Mesenchymal stem cell (in vitro differentiated cells and primary cell): Measurements from ENCODE around the gene GUCA2A.

Source experiments
- DNase-seq: peaks from one replicate; pipeline ENCODE4 v3.0.0-alpha.2; 2013
- H2AFZ ChIP-seq: one replicate; pipeline ENCODE4 v1.6.1; 2013; ENCODE audit warnings: low read depth, mild to moderate bottlenecking, control low read depth, inconsistent platforms, low read length, moderate library complexity
- H2AK5ac ChIP-seq: 2 replicates; pipeline ENCODE4 v1.6.1; 2013; ENCODE audit warnings: low read length, moderate library complexity, mild to moderate bottlenecking, inconsistent platforms; ENCODE audit not compliant: severe bottlenecking
- H2BK120ac ChIP-seq: one replicate; pipeline ENCODE4 v1.6.1; 2013; ENCODE audit warnings: low read depth, mild to moderate bottlenecking, inconsistent platforms, low read length, moderate library complexity
- H2BK12ac ChIP-seq, 2 experiments: one replicate each; pipeline ENCODE4 v1.6.1; 2013; ENCODE audit warnings: inconsistent platforms in 2 of 2, low read length in 2 of 2, mild to moderate bottlenecking in 2 of 2, moderate library complexity in 2 of 2, control low read depth in 1 of 2
- H2BK15ac ChIP-seq: one replicate; pipeline ENCODE4 v1.6.1; 2013; ENCODE audit warnings: mild to moderate bottlenecking, low read depth, inconsistent platforms; ENCODE audit not compliant: poor library complexity, severe bottlenecking
- H2BK5ac ChIP-seq: 2 replicates; pipeline ENCODE4 v1.6.1; 2013; ENCODE audit warnings: low read depth, mild to moderate bottlenecking, low read length, control low read depth, inconsistent platforms; ENCODE audit not compliant: poor library complexity, severe bottlenecking
- H3K14ac ChIP-seq, 2 experiments: one replicate each; pipeline ENCODE4 v1.6.1; 2013; ENCODE audit warnings: inconsistent platforms in 2 of 2, low read length in 2 of 2, control low read depth in 1 of 2, mild to moderate bottlenecking in 1 of 2, moderate library complexity in 1 of 2
- H3K18ac ChIP-seq, 2 experiments: one replicate each; pipeline ENCODE4 v1.6.1; 2013; ENCODE audit warnings: inconsistent platforms in 2 of 2, low read length in 2 of 2, control low read depth in 1 of 2, low read depth in 1 of 2, mild to moderate bottlenecking in 1 of 2
- H3K23ac ChIP-seq, 2 experiments: one replicate each; pipeline ENCODE4 v1.6.1; 2013; ENCODE audit warnings: inconsistent platforms in 2 of 2, low read length in 2 of 2, mild to moderate bottlenecking in 2 of 2, moderate library complexity in 2 of 2, control low read depth in 1 of 2
- H3K27ac ChIP-seq: 2 replicates; pipeline ENCODE4 v1.5.1; 2013; ENCODE audit warnings: mild to moderate bottlenecking, moderate library complexity, low read length, control low read depth, inconsistent platforms; ENCODE audit not compliant: poor library complexity, severe bottlenecking
- H3K27me3 ChIP-seq, 2 experiments: 2 replicates each; pipeline versions ENCODE4 v1.6.1 to v1.7.0; 2013; ENCODE audit warnings: low read length in 2 of 2, mild to moderate bottlenecking in 2 of 2, moderate library complexity in 2 of 2, control low read depth in 1 of 2, inconsistent platforms in 1 of 2; ENCODE audit not compliant: control insufficient read depth in 1 of 2, insufficient read depth in 1 of 2
- H3K36me3 ChIP-seq, 2 experiments: 2 replicates each; pipeline versions ENCODE4 v1.6.1 to v1.7.0; 2013; ENCODE audit warnings: low read length in 2 of 2, control low read depth in 1 of 2, inconsistent platforms in 1 of 2, low read depth in 1 of 2, mild to moderate bottlenecking in 1 of 2; ENCODE audit not compliant: insufficient read depth in 2 of 2, control insufficient read depth in 1 of 2
- H3K4ac ChIP-seq, 2 experiments: one replicate each; pipeline ENCODE4 v1.6.1; 2013; ENCODE audit warnings: inconsistent platforms in 2 of 2, low read length in 2 of 2, mild to moderate bottlenecking in 2 of 2, moderate library complexity in 2 of 2, control low read depth in 1 of 2, low read depth in 1 of 2
- H3K4me1 ChIP-seq: 2 replicates; pipeline ENCODE4 v1.6.1; 2013; ENCODE audit warnings: low read depth, low read length, control low read depth; ENCODE audit not compliant: control insufficient read depth, insufficient read depth
- H3K4me2 ChIP-seq: 2 replicates; pipeline ENCODE4 v1.6.1; 2013; ENCODE audit warnings: low read length, mild to moderate bottlenecking, inconsistent platforms; ENCODE audit not compliant: poor library complexity, severe bottlenecking
- H3K4me3 ChIP-seq, 2 experiments: 2 replicates each; pipeline versions ENCODE4 v1.5.1 to v1.7.0; 2013; ENCODE audit warnings: low read length in 2 of 2, mild to moderate bottlenecking in 2 of 2, control low read depth in 1 of 2, low read depth in 1 of 2; ENCODE audit not compliant: insufficient read depth in 1 of 2
- H3K79me1 ChIP-seq: replicated peaks from 2 replicates; pipeline ENCODE4 v1.6.1; 2013; ENCODE audit warnings: mild to moderate bottlenecking, control low read depth, low read length, inconsistent platforms; ENCODE audit not compliant: poor library complexity, severe bottlenecking
- H3K9ac ChIP-seq: 2 replicates; pipeline ENCODE4 v1.7.0; 2013; ENCODE audit warnings: mild to moderate bottlenecking, low read length, moderate library complexity
- H3K9me3 ChIP-seq: 2 replicates; pipeline ENCODE4 v1.7.0; 2013; ENCODE audit warnings: mild to moderate bottlenecking, low read length; ENCODE audit not compliant: control insufficient read depth
- H4K8ac ChIP-seq: one replicate; pipeline ENCODE4 v1.6.1; 2013; ENCODE audit warnings: inconsistent platforms, mild to moderate bottlenecking, low read length, moderate library complexity
- H4K91ac ChIP-seq: one replicate; pipeline ENCODE4 v1.6.1; 2013; ENCODE audit warnings: mild to moderate bottlenecking, low read length, inconsistent platforms
- WGBS: methylation state at CpG from one replicate; pipeline ENCODE4 v1.1.7; 2013; ENCODE audit warnings: mixed read lengths; 5-methylcytosine and 5-hydroxymethylcytosine counted together

Gene GUCA2A

DNA sequence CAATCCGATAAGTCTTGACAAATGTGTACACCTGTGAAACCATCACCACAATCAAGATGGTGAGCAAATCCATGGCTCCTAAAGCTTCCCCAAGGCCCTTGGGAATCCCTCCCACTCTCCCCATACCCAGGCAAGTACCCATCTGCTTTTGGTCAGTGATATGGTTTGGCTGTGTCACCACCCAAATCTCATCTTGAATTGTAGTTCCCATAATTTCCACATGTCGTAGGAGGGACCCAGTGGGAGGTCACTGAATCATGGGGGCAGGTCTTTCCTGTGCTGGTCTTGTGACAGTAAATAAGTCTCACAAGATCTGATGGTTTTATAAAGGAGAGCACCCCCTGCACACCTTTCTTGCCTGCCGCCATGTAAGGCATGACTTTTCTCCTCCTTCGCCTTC lies 26.0 kb downstream of the GUCA2A start:
- H2BK12ac ChIP-seq, result no peak overlapping the region
- H3K27me3 ChIP-seq, result peaks cover 34 to 69% of the 10 kb centered on the region in 2 experiments
- H3K9me3 ChIP-seq, result no peaks in the 10 kb centered on the region
- no peak overlapping the region for H3K14ac ChIP-seq
- DNase-seq, result no peak
- no peak overlapping the region for H2BK120ac ChIP-seq
- no peak overlapping the region for H3K4ac ChIP-seq
- H2BK5ac ChIP-seq, result no peak overlapping the region
- H3K4me3 ChIP-seq, result no peak overlapping the region
- no peak overlapping the region for H3K9ac ChIP-seq
- H3K27ac ChIP-seq, result no peak overlapping the region
- no peak overlapping the region for H3K23ac ChIP-seq
- H3K79me1 ChIP-seq, result no peaks in the 10 kb centered on the region
- 90% methylated on average over 4 of the region's 4 CpGs for WGBS
- H3K4me2 ChIP-seq, result no peak overlapping the region
- H3K4me1 ChIP-seq, result peaks cover 2% of the 10 kb centered on the region
- no peaks in the 10 kb centered on the region for H3K36me3 ChIP-seq
- H2AK5ac ChIP-seq, result no peak overlapping the region
- H3K18ac ChIP-seq, result no peak overlapping the region
- no peak overlapping the region for H2BK15ac ChIP-seq
- no peak overlapping the region for H4K91ac ChIP-seq
- H4K8ac ChIP-seq, result no peak overlapping the region
- H2AFZ ChIP-seq, result no peak overlapping the region

DNA sequence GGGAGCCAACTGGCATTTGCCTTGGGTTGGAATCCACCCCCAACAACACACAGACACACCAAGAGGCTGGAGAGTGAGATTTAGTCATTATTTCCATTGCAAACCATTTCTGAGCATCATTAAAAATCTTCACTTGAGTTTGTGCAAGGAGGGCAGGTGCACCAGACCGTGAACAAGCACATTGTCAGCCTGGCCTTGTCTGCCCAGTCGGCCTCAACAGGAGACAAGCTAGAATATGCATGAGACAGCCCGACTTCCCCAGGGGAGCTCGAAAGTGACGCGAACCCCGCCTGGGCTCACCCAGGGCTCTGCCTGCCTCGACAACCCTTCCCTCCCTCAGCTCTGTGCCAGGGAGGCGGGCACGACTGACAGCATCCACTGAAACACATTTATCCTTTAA lies 26.8 kb downstream of the GUCA2A start:
- 89% methylated on average over 9 of the region's 10 CpGs for WGBS
- Histone ChIP-seq H3K18ac (no peak overlapping the region), H4K91ac (no peak overlapping the region), H2AFZ (no peak overlapping the region), H3K27ac (no peak overlapping the region), H3K36me3 (no peaks in the 10 kb centered on the region), H2BK12ac (no peak overlapping the region), H3K9me3 (no peaks in the 10 kb centered on the region), H3K23ac (no peak overlapping the region), H3K4me1 (peaks cover 2% of the 10 kb centered on the region), H3K27me3 (peaks cover 26 to 60% of the 10 kb centered on the region in 2 experiments), H2BK120ac (no peak overlapping the region), H3K79me1 (no peaks in the 10 kb centered on the region), H3K4me2 (no peak overlapping the region), H2AK5ac (no peak overlapping the region), H3K9ac (no peak overlapping the region), H2BK5ac (no peak overlapping the region), H3K4me3 (no peak overlapping the region), H3K4ac (no peak overlapping the region), H3K14ac (no peak overlapping the region), H4K8ac (no peak overlapping the region), H2BK15ac (no peak overlapping the region)
- DNase-seq, result no peak

DNA sequence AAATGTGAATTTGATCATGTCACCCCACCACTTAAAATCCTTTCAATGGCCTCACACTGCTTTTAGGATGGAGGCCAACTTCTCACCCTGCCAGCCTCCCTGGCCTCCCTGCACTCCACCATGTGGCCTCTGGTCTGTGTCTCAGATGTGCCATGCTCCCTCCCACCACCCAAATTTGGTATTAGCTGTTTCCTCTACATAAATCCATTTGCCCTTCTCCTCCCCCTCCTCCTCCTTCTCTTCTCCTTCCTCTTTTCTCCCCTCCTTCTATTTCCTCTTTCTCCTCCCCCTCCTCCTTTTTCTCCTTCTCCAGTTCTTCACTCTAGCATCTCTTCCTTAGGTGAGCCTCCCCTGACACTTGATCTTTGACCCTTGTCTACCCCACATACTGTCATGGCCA lies 28.1 kb downstream of the GUCA2A start:
- H2BK5ac ChIP-seq, result no peak overlapping the region
- H4K91ac ChIP-seq, result no peak overlapping the region
- H3K4me2 ChIP-seq, result no peak overlapping the region
- H3K4me3 ChIP-seq, result no peak overlapping the region
- no peak overlapping the region for H2BK15ac ChIP-seq
- no peak overlapping the region for H3K14ac ChIP-seq
- H4K8ac ChIP-seq, result no peak overlapping the region
- peaks cover 16 to 48% of the 10 kb centered on the region in 2 experiments for H3K27me3 ChIP-seq
- no peak overlapping the region for H3K9ac ChIP-seq
- H3K23ac ChIP-seq, result no peak overlapping the region
- H2AFZ ChIP-seq, result no peak overlapping the region
- H2AK5ac ChIP-seq, result no peak overlapping the region
- H3K4ac ChIP-seq, result no peak overlapping the region
- H3K4me1 ChIP-seq, result peaks cover 2% of the 10 kb centered on the region
- H3K27ac ChIP-seq, result no peak overlapping the region
- DNase-seq, result no peak
- H3K79me1 ChIP-seq, result no peaks in the 10 kb centered on the region
- no peaks in the 10 kb centered on the region for H3K9me3 ChIP-seq
- no peaks in the 10 kb centered on the region for H3K36me3 ChIP-seq
- H3K18ac ChIP-seq, result no peak overlapping the region
- no peak overlapping the region for H2BK12ac ChIP-seq
- H2BK120ac ChIP-seq, result no peak overlapping the region

DNA sequence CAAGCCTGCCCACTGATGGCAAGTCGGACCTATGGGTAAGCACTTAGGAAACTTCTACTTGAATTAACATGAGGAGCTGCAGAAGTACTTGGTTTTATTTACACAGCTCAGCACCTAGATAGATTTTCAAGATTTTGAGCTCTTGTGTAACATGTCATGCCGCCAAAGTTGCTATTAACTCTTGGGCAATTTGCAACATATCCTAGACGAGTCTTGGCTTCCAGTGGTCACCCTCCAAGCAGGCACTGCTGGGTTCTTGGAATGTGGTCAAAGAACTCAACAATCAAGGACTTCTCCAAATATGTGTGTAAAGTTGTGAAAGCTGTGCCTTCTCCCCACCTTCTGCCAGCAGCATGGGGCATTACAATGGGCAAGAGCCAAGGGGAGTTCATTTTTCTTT lies 29.1 kb downstream of the GUCA2A start:
- Histone ChIP-seq H3K9me3 (no peaks in the 10 kb centered on the region), H3K14ac (no peak overlapping the region), H3K18ac (no peak overlapping the region), H3K27ac (no peak overlapping the region), H2BK12ac (no peak overlapping the region), H2BK15ac (no peak overlapping the region), H3K4me2 (no peak overlapping the region), H3K4ac (no peak overlapping the region), H3K27me3 (peaks cover 16 to 42% of the 10 kb centered on the region in 2 experiments), H2BK120ac (no peak overlapping the region), H3K4me3 (no peak overlapping the region), H2BK5ac (no peak overlapping the region), H3K9ac (no peak overlapping the region), H3K79me1 (no peaks in the 10 kb centered on the region), H2AK5ac (no peak overlapping the region), H4K91ac (no peak overlapping the region), H3K23ac (no peak overlapping the region), H3K36me3 (no peaks in the 10 kb centered on the region), H2AFZ (no peak overlapping the region), H3K4me1 (peaks cover 2% of the 10 kb centered on the region), H4K8ac (no peak overlapping the region)
- no peak for DNase-seq
- 81% methylated on average over 2 of the region's 3 CpGs for WGBS
